GM12874 (cell line): Measurements from ENCODE around the gene OTOP1.

Source experiments
- TF ChIP-seq, protein P1 (sequence below): IDR thresholded peaks from 2 replicates; pipeline ENCODE4 v1.5.1; 2011; ENCODE audit warnings: low read depth, mild to moderate bottlenecking, control low read depth, low read length, moderate library complexity; ENCODE audit not compliant: insufficient read depth

The OTOP1 gene, protein sequence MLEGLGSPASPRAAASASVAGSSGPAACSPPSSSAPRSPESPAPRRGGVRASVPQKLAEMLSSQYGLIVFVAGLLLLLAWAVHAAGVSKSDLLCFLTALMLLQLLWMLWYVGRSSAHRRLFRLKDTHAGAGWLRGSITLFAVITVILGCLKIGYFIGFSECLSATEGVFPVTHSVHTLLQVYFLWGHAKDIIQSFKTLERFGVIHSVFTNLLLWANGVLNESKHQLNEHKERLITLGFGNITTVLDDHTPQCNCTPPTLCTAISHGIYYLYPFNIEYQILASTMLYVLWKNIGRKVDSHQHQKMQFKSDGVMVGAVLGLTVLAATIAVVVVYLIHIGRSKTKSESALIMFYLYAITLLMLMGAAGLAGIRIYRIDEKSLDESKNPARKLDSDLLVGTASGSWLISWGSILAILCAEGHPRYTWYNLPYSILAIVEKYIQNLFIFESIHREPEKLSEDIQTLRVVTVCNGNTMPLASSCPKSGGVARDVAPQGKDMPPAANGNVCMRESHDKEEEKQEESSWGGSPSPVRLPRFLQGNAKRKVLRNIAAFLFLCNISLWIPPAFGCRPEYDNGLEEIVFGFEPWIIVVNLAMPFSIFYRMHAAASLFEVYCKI

DNA sequence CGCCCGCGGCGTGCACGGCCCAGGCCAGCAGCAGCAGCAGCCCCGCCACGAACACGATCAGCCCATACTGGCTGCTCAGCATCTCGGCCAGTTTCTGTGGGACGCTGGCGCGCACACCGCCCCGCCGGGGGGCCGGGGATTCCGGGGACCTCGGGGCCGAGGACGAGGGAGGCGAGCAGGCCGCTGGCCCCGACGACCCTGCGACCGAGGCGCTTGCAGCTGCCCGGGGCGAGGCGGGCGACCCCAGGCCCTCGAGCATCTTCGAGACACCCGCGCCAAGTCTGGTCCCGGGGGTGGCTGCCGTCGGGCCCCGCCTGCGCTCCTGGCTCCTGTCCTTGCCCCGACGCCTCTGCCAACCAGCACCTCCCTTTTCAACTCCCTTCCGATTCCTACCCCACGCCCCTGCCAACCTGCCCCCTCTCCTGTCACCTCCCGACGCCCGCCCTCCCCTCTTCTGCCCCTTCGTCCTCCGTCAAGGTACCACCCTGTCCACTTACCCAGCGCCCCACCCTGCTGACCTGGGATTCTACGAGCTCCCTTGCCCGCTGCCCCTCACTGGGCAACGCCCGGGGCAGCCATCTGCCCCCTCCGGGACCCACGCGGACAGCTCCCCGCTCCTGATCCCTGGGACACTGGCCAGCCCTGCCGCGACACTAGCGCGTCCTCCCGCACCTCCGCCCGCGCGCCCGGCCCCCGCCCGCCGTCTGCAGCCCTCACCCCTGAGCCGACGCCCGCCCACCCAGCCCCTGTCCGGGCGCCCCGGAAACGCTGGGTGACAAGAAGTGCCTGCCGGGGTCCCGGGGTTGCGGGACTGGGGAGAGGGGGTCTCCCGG lies at the start of gene OTOP1:
Gene OTOP1 (minus strand): TSS at position 324 of the 833 bp plus-strand sequence. CDS start 65 bp downstream, at position 259.
- TF ChIP-seq, protein P1, sequence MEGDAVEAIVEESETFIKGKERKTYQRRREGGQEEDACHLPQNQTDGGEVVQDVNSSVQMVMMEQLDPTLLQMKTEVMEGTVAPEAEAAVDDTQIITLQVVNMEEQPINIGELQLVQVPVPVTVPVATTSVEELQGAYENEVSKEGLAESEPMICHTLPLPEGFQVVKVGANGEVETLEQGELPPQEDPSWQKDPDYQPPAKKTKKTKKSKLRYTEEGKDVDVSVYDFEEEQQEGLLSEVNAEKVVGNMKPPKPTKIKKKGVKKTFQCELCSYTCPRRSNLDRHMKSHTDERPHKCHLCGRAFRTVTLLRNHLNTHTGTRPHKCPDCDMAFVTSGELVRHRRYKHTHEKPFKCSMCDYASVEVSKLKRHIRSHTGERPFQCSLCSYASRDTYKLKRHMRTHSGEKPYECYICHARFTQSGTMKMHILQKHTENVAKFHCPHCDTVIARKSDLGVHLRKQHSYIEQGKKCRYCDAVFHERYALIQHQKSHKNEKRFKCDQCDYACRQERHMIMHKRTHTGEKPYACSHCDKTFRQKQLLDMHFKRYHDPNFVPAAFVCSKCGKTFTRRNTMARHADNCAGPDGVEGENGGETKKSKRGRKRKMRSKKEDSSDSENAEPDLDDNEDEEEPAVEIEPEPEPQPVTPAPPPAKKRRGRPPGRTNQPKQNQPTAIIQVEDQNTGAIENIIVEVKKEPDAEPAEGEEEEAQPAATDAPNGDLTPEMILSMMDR: no peak

DNA sequence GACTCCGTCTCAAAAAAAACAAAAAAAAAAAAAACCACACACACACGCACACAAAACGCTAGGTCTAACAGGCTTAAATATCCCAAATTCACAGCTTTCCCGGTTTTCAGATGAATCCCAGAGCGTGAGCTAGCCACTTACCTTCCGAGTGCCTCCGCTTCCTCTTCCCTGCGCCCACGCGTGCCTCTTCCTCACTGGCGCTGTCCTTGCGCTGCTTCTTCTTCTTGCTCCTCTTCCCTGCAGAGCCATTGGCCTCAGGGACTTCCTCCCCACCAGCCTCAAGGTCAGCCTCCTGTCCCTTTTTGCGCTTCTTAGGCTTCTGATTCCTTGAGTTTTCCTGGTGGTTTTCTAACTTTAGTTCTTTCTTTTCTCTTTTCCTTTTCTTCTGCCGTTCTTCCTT lies 47.5 kb upstream of the OTOP1 start:
- TF ChIP-seq, protein P1: no peak

DNA sequence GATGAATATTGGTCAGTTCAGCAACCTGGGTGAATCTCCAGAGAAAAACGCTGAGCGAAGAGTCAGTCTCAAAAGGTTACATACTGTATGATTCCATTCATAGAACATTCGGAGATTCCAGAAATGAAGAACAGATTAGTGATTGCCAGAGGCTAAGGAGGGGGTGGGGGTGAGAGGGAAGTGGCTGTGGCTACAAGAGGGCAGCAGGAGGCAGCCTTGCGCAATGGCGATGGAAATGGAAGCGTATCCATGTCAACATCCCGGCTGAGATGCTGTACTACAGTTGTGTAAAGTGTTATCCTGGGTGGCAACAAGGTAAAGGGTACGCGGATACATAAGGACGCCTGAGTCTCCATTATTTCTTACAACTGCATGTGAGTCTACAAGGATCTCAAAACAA lies 45.2 kb upstream of the OTOP1 start:
- TF ChIP-seq, protein P1: no peak

DNA sequence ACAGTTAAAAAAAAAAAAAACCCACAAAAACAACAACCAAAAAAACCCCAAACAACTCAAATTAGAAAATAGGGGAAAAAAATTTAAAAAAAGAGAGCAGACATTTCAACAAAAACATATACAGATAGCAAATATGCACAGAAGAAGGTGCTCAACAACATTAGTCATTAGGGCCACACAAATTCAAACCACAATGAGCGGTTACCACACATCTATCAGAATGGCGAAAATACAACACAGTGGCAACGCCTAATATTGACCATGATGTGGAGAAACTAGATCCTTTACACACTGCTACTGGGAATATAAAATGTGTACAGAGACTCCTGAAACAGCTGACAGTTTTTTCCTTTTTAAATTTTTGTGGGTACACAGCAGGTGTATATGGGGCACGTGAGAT lies 43.8 kb upstream of the OTOP1 start:
- TF ChIP-seq, protein P1: no peak

- TF ChIP-seq, protein P1: no peak
These were observed 43.1 kb upstream of the OTOP1 start for GRCh38 chr4:4269856-4270255.

DNA sequence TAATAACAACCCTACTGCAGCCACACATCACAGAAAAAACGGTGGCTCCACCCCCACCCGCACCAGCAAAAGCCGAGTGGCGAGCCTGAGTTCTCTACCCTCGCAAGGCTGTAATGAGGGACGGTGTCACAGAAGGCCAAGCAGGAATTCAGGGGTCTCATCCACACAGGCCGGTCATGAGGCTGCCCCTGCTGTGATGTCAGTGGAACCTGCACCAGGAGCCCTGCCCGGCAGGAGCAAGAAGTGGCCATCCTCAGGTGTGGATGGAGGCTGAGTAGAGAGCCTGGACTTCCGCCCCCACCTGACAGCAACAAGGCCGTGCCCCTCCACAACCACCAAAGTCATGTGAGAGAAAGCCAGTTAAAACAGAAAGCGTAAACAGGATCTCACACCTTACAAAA lies 42.6 kb upstream of the OTOP1 start:
- TF ChIP-seq, protein P1: no peak

- TF ChIP-seq, protein P1: no peak
These were observed 42.0 kb upstream of the OTOP1 start for GRCh38 chr4:4268776-4269175.
